OCI-LY1 (cell line): ENCODE data around the gene ADCY9.

Source experiments
- H2AFZ ChIP-seq: fragments of 200-600 bp; sonication (generic), shearing (Covaris generic); 2 replicates; pipeline ENCODE4 v1.6.0; 2014; ENCODE audit warnings: antibody characterized with exemption, mild to moderate bottlenecking, low read length
- H3F3A ChIP-seq: fragments of 200-600 bp; sonication (generic), shearing (Covaris generic); 2 replicates; pipeline ENCODE4 v1.6.0; 2014; ENCODE audit warnings: mild to moderate bottlenecking, antibody characterized with exemption, low read length, moderate library complexity; ENCODE audit not compliant: insufficient read depth
- H3K27ac ChIP-seq: fragments of 200-600 bp; sonication (generic); 2 replicates; pipeline ENCODE4 v1.5.1; 2014; ENCODE audit warnings: low read length, mixed run types, mild to moderate bottlenecking, low read depth; ENCODE audit not compliant: poor library complexity, severe bottlenecking
- H3K27me3 ChIP-seq: fragments of 200-600 bp; sonication (generic); 2 replicates; pipeline ENCODE4 v1.6.0; 2014; ENCODE audit warnings: antibody characterized with exemption, mild to moderate bottlenecking, low read length, moderate library complexity; ENCODE audit not compliant: insufficient read depth
- H3K36me3 ChIP-seq: fragments of 200-600 bp; sonication (generic); 2 replicates; pipeline ENCODE4 v1.6.1; 2014; ENCODE audit warnings: mild to moderate bottlenecking, antibody characterized with exemption, low read length, moderate library complexity, mixed read lengths; ENCODE audit not compliant: insufficient read depth
- H3K4me1 ChIP-seq: fragments of 200-600 bp; sonication (generic); 2 replicates; pipeline ENCODE4 v1.5.1; 2014; ENCODE audit warnings: mild to moderate bottlenecking, low read length, moderate library complexity; ENCODE audit not compliant: insufficient read depth, severe bottlenecking
- H3K4me2 ChIP-seq: fragments of 200-600 bp; sonication (generic), shearing (Covaris generic); 2 replicates; pipeline ENCODE4 v1.6.1; 2014; ENCODE audit warnings: low read length
- H3K4me3 ChIP-seq: fragments of 200-600 bp; sonication (generic); 2 replicates; pipeline ENCODE4 v1.5.1; 2014; ENCODE audit warnings: low read length, low read depth, mild to moderate bottlenecking, mixed read lengths; ENCODE audit not compliant: poor library complexity, severe bottlenecking
- H3K79me2 ChIP-seq: fragments of 200-600 bp; shearing (Covaris generic); 2 replicates; pipeline ENCODE4 v1.6.1; 2016; ENCODE audit warnings: mixed run types, low read length, mixed read lengths; ENCODE audit not compliant: insufficient read depth
- H3K9ac ChIP-seq: fragments of 200-600 bp; sonication (generic), shearing (Covaris generic); 2 replicates; pipeline ENCODE4 v1.6.1; 2014; ENCODE audit warnings: mild to moderate bottlenecking, low read length, mixed read lengths
- H3K9me2 ChIP-seq: fragments of 200-600 bp; sonication (generic), shearing (Covaris generic); 2 replicates; pipeline ENCODE4 v1.6.1; 2014; ENCODE audit warnings: low read depth, mild to moderate bottlenecking, low read length, mixed read lengths
- H3K9me3 ChIP-seq: fragments of 200-600 bp; shearing (Covaris generic); 2 replicates; pipeline ENCODE4 v1.6.1; 2014; ENCODE audit warnings: low read length, mixed read lengths
- H4K20me1 ChIP-seq: fragments of 200-600 bp; sonication (generic), shearing (Covaris generic); 2 replicates; pipeline ENCODE4 v1.6.0; 2016; ENCODE audit warnings: mild to moderate bottlenecking, low read length; ENCODE audit not compliant: insufficient read depth
- EZH2 ChIP-seq: fragments of 200-600 bp; sonication (generic), shearing (Covaris generic); IDR thresholded peaks from 2 replicates; pipeline ENCODE4 v1.8.0; 2017; ENCODE audit warnings: borderline replicate concordance, mixed run types, mild to moderate bottlenecking, antibody characterized with exemption, low read length, moderate library complexity, mixed read lengths
- TF ChIP-seq, protein P1 (sequence below): fragments of 200-600 bp; sonication (generic), shearing (Covaris generic); IDR thresholded peaks from 2 replicates; pipeline ENCODE4 v1.5.1; 2017; ENCODE audit warnings: mild to moderate bottlenecking, antibody characterized with exemption, low read length, moderate library complexity, mixed read lengths

ADCY9 gene

DNA sequence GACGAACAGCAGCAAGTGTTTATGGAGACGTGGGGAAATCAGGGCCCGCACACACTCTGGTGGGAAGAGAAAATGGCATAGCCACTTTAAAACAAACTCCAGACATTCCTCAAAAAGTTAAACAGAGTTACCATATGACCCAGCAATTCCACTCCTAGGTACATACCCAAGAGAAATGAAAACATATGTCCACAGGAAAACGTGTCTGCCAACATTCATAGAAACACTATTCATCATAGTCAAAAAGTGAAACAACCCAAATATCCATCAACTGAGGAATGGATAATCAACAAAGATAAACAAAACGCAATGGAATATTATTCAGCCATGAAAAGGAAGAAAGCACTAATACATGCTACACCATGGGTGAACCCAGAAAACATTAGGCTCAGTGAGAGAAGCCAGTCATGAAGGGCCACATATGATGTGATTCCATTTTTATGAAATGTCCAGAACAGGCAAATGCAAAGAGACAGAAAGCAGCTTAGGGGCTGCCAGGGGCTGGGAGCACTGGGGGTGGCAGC, 32.8 kb downstream of the ADCY9 start:
- no peak overlapping the region for H3K4me3 ChIP-seq
- no peaks in the 10 kb centered on the region for H3K36me3 ChIP-seq
- H3K27me3 ChIP-seq, result no peaks in the 10 kb centered on the region
- H3F3A ChIP-seq, result no peaks in the 10 kb centered on the region
- no peaks in the 10 kb centered on the region for H4K20me1 ChIP-seq
- H2AFZ ChIP-seq, result no peak overlapping the region
- H3K4me1 ChIP-seq, result no peaks in the 10 kb centered on the region
- H3K27ac ChIP-seq, result no peak overlapping the region
- H3K79me2 ChIP-seq, result no peaks in the 10 kb centered on the region
- H3K4me2 ChIP-seq, result no peak overlapping the region
- no peaks in the 10 kb centered on the region for H3K9me2 ChIP-seq
- no peaks in the 10 kb centered on the region for H3K9me3 ChIP-seq
- TF ChIP-seq, protein P1, sequence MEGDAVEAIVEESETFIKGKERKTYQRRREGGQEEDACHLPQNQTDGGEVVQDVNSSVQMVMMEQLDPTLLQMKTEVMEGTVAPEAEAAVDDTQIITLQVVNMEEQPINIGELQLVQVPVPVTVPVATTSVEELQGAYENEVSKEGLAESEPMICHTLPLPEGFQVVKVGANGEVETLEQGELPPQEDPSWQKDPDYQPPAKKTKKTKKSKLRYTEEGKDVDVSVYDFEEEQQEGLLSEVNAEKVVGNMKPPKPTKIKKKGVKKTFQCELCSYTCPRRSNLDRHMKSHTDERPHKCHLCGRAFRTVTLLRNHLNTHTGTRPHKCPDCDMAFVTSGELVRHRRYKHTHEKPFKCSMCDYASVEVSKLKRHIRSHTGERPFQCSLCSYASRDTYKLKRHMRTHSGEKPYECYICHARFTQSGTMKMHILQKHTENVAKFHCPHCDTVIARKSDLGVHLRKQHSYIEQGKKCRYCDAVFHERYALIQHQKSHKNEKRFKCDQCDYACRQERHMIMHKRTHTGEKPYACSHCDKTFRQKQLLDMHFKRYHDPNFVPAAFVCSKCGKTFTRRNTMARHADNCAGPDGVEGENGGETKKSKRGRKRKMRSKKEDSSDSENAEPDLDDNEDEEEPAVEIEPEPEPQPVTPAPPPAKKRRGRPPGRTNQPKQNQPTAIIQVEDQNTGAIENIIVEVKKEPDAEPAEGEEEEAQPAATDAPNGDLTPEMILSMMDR, result no peak
- TF ChIP-seq EZH2, result no peak
- no peak overlapping the region for H3K9ac ChIP-seq

DNA sequence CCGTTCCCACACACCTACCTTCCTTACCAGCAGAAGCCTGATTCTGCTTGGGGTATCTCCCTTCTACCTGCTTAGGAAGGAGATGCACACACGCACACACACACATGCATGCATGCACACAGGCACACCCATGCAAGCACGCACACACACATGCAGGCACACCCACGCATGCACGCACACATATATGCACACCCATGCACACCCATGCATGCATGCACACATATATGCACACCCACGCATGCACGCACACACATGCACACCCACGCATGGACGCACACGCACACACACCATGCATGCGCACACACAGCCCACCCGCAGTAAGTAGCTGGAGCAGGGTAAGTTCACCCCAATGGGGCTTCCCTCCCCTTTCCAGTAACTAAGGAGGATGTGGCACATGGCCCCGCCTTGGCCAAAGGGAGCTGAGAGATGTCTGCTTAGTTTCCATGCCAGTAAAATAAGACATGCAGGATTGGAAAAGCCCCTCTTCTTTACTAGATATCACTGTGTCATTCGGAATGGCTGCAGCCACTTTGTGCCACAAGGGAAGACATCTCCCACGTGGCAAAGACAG, 33.7 kb downstream of the ADCY9 start:
- Histone ChIP-seq H3K27ac (no peak overlapping the region), H3K9me3 (no peaks in the 10 kb centered on the region), H2AFZ (no peak overlapping the region), H3K27me3 (no peaks in the 10 kb centered on the region), H3K9me2 (no peaks in the 10 kb centered on the region), H3K9ac (no peak overlapping the region), H4K20me1 (no peaks in the 10 kb centered on the region), H3K4me2 (no peak overlapping the region), H3F3A (no peaks in the 10 kb centered on the region), H3K36me3 (no peaks in the 10 kb centered on the region), H3K4me1 (no peaks in the 10 kb centered on the region), H3K79me2 (no peaks in the 10 kb centered on the region), H3K4me3 (no peak overlapping the region)
- TF ChIP-seq, protein P1, result no peak
- TF ChIP-seq EZH2, result no peak

DNA sequence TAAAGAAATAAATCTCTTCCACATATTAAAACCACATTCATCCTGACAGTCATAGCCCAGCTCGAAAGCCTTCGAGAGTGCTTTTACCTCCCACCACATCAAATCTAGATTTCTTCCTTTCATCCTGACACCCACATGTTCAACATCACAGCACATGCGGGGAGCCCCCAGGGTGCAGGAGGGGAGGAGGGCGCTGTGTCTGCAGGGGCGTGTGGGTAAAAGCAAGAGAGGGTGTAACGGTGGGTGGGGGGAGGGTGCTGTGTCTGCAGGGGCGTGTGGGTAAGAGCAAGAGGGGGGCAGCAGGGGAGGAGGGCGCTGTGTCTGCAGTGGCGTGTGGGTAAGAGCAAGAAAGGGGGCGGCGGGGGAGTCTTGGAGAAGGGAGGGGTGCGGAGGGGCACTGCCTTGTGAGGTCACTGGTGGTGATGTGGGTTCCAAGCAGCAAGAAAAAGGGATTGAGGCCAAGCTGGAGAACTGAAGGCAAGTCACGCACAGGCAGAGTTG, 34.7 kb downstream of the ADCY9 start:
- TF ChIP-seq, protein P1, result no peak
- TF ChIP-seq EZH2, result no peak
- Histone ChIP-seq H3K79me2 (no peaks in the 10 kb centered on the region), H3K4me3 (no peak overlapping the region), H4K20me1 (no peaks in the 10 kb centered on the region), H3K36me3 (no peaks in the 10 kb centered on the region), H3K4me1 (no peaks in the 10 kb centered on the region), H3K9me3 (no peaks in the 10 kb centered on the region), H3K4me2 (no peak overlapping the region), H3K27ac (no peak overlapping the region), H3K9me2 (no peaks in the 10 kb centered on the region), H3K27me3 (no peaks in the 10 kb centered on the region), H2AFZ (no peak overlapping the region), H3F3A (no peaks in the 10 kb centered on the region), H3K9ac (no peak overlapping the region)
